Measurements from ENCODE around the gene PROKR2. TPM values are rescaled to one million over a fixed set of nuclear protein-coding genes. Genes with fewer than 3 reads are reported as not detected.

PROKR2 gene
- total and polyA plus RNA-seq, 2 donors (not counting 1 experiment from before 2014, with no cell fraction given), result not detected

GRCh38 chr20:5349448-5349847 lies 32.7 kb upstream of the PROKR2 start:
- Histone ChIP-seq H3K36me3 (replicated peaks in 1 of 2; ENCODE audit: control extremely low read depth in 1 of 2, control insufficient read depth in 1 of 2, extremely low read depth in 1 of 2, insufficient read depth in 2 of 2, low read length in 1 of 2) (no peaks in the 10 kb centered on the region), H3K79me2 (ENCODE audit: control insufficient read depth, insufficient read depth, low read length) (no peaks in the 10 kb centered on the region), H3K27ac (ENCODE audit: low read length in 2 of 2) (no peak overlapping the region), H3K27me3 (replicated peaks in 1 of 4; ENCODE audit: control extremely low read depth in 1 of 4, control insufficient read depth in 3 of 4, insufficient read depth in 4 of 4, low read length in 3 of 4) (peaks cover 0 to 2% (median 0%) of the 10 kb centered on the region in 4 experiments), H3K9me3 (ENCODE audit: control extremely low read depth in 1 of 3, control insufficient read depth in 2 of 3, insufficient read depth in 1 of 3, low read length in 2 of 3) (peaks cover 0 to 2% (median 0%) of the 10 kb centered on the region in 3 donors), H4K20me1 (ENCODE audit: control insufficient read depth, insufficient read depth, low read length, poor library complexity, severe bottlenecking) (no peaks in the 10 kb centered on the region), H3K4me3 (ENCODE audit: control extremely low read depth in 1 of 5, extremely low read depth in 1 of 5, insufficient read depth in 1 of 5, low read depth in 2 of 5, low read length in 4 of 5) (no peak overlapping the region), H3K4me2 (replicated peaks; ENCODE audit: low read depth, low read length, poor library complexity, severe bottlenecking) (no peak overlapping the region), H3K9ac (ENCODE audit: low read length) (no peak overlapping the region), H2AFZ (ENCODE audit: insufficient read depth, low read depth, low read length, poor library complexity, severe bottlenecking) (no peak overlapping the region), H3K4me1 (ENCODE audit: control insufficient read depth in 2 of 2, insufficient read depth in 2 of 2, low read length in 2 of 2) (no peaks in the 10 kb centered on the region)
- H3K4me1 Mint-ChIP-seq, result no peaks in the 10 kb centered on the region
- intact Hi-C loops (cut with micrococcal nuclease), result no loop called here
- peaks cover 18% of the 10 kb centered on the region for H3K27me3 Mint-ChIP-seq
- DNase-seq (no peak), ATAC-seq (ENCODE audit: low read depth) (no peak)
- H3K27ac Mint-ChIP-seq, result no peak overlapping the region
- ChIA-PET CTCF (no interaction called here), POLR2A (no interaction called here)
- no CpG with 5 or more reads among the region's 4 CpGs for WGBS (ENCODE audit: insufficient coverage)
- TF ChIP-seq CTCF (IDR thresholded peaks at IDR 0.05), result no peak
- TF ChIP-seq EZH2 (IDR thresholded peaks at IDR 0.05; ENCODE audit: borderline replicate concordance, insufficient read depth, low read depth, low read length, poor library complexity, severe bottlenecking), result no peak
- H3K9me3 Mint-ChIP-seq (ENCODE audit: insufficient read depth), result no peaks in the 10 kb centered on the region
- no peak overlapping the region for H3K4me3 Mint-ChIP-seq

GRCh38 chr20:5342021-5342420 lies 25.3 kb upstream of the PROKR2 start:
- no peak overlapping the region for H3K27ac Mint-ChIP-seq
- POLR2A ChIA-PET, result no interaction called here

More at GRCh38 chr20:5342021-5342420, 25.3 kb upstream of the PROKR2 start:
- H3K79me2 ChIP-seq (ENCODE audit: control insufficient read depth, insufficient read depth, low read length), result no peaks in the 10 kb centered on the region
- intact Hi-C loops (cut with micrococcal nuclease), result no loop called here
- H3K36me3 ChIP-seq (replicated peaks in 1 of 2; ENCODE audit: control extremely low read depth in 1 of 2, control insufficient read depth in 1 of 2, extremely low read depth in 1 of 2, insufficient read depth in 2 of 2, low read length in 1 of 2), result no peaks in the 10 kb centered on the region
- H2AFZ ChIP-seq (ENCODE audit: insufficient read depth, low read depth, low read length, poor library complexity, severe bottlenecking), result no peak overlapping the region
- H3K27me3 ChIP-seq (replicated peaks in 1 of 4; ENCODE audit: control extremely low read depth in 1 of 4, control insufficient read depth in 3 of 4, insufficient read depth in 4 of 4, low read length in 3 of 4), result peaks cover 0 to 6% (median 0%) of the 10 kb centered on the region in 4 experiments
- H3K9me3 Mint-ChIP-seq (ENCODE audit: insufficient read depth), result no peaks in the 10 kb centered on the region
- CTCF ChIA-PET, result no interaction called here
- WGBS (ENCODE audit: insufficient coverage), result 43% methylated on average over 1 of the region's 4 CpGs
- H3K4me1 Mint-ChIP-seq, result no peaks in the 10 kb centered on the region
- no peaks in the 10 kb centered on the region for H4K20me1 ChIP-seq (ENCODE audit: control insufficient read depth, insufficient read depth, low read length, poor library complexity, severe bottlenecking)
- no peak overlapping the region for H3K27ac ChIP-seq (ENCODE audit: low read length in 2 of 2)
- peaks cover 6% of the 10 kb centered on the region for H3K27me3 Mint-ChIP-seq
- H3K4me1 ChIP-seq (ENCODE audit: control insufficient read depth in 2 of 2, insufficient read depth in 2 of 2, low read length in 2 of 2), result no peaks in the 10 kb centered on the region
- H3K4me3 ChIP-seq (ENCODE audit: control extremely low read depth in 1 of 5, extremely low read depth in 1 of 5, insufficient read depth in 1 of 5, low read depth in 2 of 5, low read length in 4 of 5), result no peak overlapping the region
- TF ChIP-seq EZH2 (IDR thresholded peaks at IDR 0.05; ENCODE audit: borderline replicate concordance, insufficient read depth, low read depth, low read length, poor library complexity, severe bottlenecking) (no peak), CTCF (IDR thresholded peaks at IDR 0.05) (no peak)
- no peak overlapping the region for H3K4me3 Mint-ChIP-seq
- H3K9ac ChIP-seq (ENCODE audit: low read length), result no peak overlapping the region
- ATAC-seq (ENCODE audit: low read depth) (no peak), DNase-seq (no peak)
- peaks cover 0 to 1% (median 0%) of the 10 kb centered on the region in 3 donors for H3K9me3 ChIP-seq (ENCODE audit: control extremely low read depth in 1 of 3, control insufficient read depth in 2 of 3, insufficient read depth in 1 of 3, low read length in 2 of 3)
- no peak overlapping the region for H3K4me2 ChIP-seq (replicated peaks; ENCODE audit: low read depth, low read length, poor library complexity, severe bottlenecking)

Measured in B cell (primary cell).